ENCODE measurements around the gene TMEM163. TPM values are rescaled to one million over a fixed set of nuclear protein-coding genes. Genes with fewer than 3 reads are reported as not detected.
"Not testable (repeated sequence)": the region's sequence is repeated elsewhere in the genome, so short reads cannot be mapped to it uniquely, and the experiment has no call there.

The TMEM163 gene
- total RNA-seq, 1 donor from 2014 or later = 1.0 TPM

DNA sequence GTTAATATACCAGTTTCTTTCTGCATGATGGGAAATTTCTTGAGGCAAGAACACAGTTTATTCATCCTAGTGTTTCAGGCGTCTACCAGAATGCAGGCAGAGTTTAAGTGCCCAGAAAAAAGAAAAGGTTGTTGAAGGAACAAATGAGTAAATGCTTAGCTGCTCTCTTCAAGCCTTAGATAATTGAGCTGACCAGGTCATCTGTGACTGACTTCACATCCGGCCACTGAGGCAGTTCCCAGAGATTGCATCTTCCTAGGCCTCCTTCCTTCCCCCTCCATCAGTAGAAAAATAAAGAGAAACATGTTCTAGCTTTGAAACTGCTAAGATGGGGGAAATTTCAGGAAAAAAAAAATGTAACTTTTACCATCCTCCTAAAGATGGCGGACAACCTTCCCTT is 9.4 kb upstream of the TMEM163 start:
- TF ChIP-seq, protein P1, sequence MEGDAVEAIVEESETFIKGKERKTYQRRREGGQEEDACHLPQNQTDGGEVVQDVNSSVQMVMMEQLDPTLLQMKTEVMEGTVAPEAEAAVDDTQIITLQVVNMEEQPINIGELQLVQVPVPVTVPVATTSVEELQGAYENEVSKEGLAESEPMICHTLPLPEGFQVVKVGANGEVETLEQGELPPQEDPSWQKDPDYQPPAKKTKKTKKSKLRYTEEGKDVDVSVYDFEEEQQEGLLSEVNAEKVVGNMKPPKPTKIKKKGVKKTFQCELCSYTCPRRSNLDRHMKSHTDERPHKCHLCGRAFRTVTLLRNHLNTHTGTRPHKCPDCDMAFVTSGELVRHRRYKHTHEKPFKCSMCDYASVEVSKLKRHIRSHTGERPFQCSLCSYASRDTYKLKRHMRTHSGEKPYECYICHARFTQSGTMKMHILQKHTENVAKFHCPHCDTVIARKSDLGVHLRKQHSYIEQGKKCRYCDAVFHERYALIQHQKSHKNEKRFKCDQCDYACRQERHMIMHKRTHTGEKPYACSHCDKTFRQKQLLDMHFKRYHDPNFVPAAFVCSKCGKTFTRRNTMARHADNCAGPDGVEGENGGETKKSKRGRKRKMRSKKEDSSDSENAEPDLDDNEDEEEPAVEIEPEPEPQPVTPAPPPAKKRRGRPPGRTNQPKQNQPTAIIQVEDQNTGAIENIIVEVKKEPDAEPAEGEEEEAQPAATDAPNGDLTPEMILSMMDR (conservative IDR thresholded peaks at IDR 0.05) = no peak
- Mint-ChIP-seq H3K36me3 (ENCODE audit: low read depth) (no peaks in the 10 kb centered on the region), H3K27me3 (ENCODE audit: low read depth) (no peaks in the 10 kb centered on the region), H3K4me1 (no peaks in the 10 kb centered on the region), H3K9me3 (peaks cover 7% of the 10 kb centered on the region), H3K27ac (ENCODE audit: unreplicated experiment) (no peak overlapping the region), H3K4me3 (no peak overlapping the region)
- no peak for DNase-seq (ENCODE audit: low read depth, low spot score)

DNA sequence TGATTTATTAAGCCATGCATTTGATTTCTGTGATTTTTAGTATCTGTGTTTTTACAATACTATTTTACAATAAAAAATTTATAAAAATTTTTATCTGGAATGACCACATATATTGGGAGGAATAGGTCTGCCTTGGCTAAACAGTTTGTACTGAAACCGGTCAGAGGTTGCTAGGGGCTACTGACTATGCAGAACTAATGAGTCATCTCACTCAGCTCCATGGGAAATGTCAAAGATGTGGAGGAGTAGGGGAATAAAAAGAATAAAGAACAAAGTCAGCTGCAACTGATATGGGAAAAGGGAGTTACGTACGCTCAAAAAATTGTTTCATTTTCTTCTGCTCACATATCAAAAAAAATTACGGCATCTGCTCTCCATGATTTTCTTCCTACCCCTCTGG is 8.6 kb upstream of the TMEM163 start:
- Mint-ChIP-seq H3K4me3 (no peak overlapping the region), H3K27me3 (ENCODE audit: low read depth) (peaks cover 7% of the 10 kb centered on the region), H3K9me3 (peaks cover 4% of the 10 kb centered on the region), H3K27ac (ENCODE audit: unreplicated experiment) (no peak overlapping the region), H3K36me3 (ENCODE audit: low read depth) (no peaks in the 10 kb centered on the region), H3K4me1 (no peaks in the 10 kb centered on the region)
- TF ChIP-seq, protein P1 (conservative IDR thresholded peaks at IDR 0.05) = no peak
- DNase-seq (ENCODE audit: low read depth, low spot score) = no peak

DNA sequence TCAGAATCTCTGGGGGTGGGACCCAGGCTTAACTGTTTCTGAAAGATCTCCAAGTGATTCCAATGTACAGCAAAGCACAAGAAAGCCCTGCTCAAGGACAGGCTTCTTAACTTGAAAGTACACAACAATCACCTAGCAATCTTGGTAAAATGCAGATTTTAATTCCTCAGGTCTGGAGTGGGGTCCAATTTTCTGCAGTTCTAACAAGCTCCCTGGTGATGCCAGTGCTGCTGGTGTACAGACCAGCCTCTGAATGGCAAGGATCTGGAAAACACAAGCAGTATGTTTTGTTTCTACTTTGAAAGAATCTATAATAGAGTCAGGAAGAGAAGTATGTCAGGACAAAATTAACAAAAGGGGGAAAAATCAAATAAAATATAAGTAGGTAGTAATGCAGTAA is 7.8 kb upstream of the TMEM163 start:
- H3K27me3 Mint-ChIP-seq (ENCODE audit: low read depth) = peaks cover 14% of the 10 kb centered on the region
- no peak overlapping the region for H3K27ac Mint-ChIP-seq (ENCODE audit: unreplicated experiment)
- no peaks in the 10 kb centered on the region for H3K4me1 Mint-ChIP-seq
- peaks cover 4% of the 10 kb centered on the region for H3K9me3 Mint-ChIP-seq
- H3K36me3 Mint-ChIP-seq (ENCODE audit: low read depth) = no peaks in the 10 kb centered on the region
- TF ChIP-seq, protein P1 (conservative IDR thresholded peaks at IDR 0.05) = no peak
- DNase-seq (ENCODE audit: low read depth, low spot score) = no peak
- no peak overlapping the region for H3K4me3 Mint-ChIP-seq

DNA sequence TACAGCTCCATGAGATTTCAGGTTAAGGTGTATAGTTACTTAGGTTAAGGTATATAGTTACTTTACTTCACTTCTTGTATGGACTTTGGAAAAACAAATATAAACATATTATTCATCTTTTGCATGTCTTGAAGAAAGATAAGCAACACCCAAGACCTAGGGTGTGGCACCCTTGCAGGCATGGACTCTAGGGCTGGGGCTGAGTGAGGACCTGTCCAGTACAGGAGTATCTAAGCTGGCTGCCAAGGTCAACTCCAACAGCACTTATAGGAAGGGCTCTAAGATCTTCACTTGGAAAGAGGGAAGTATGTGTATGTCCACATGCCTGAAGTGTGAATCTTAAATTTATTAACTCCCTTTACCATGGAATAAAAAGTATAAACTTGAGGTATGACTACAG is 7.1 kb upstream of the TMEM163 start:
- DNase-seq (ENCODE audit: low read depth, low spot score) = no peak
- Mint-ChIP-seq H3K4me3 (no peak overlapping the region), H3K27ac (ENCODE audit: unreplicated experiment) (no peak overlapping the region), H3K36me3 (ENCODE audit: low read depth) (no peaks in the 10 kb centered on the region), H3K4me1 (no peaks in the 10 kb centered on the region), H3K27me3 (ENCODE audit: low read depth) (peaks cover 22% of the 10 kb centered on the region), H3K9me3 (no peaks in the 10 kb centered on the region)
- TF ChIP-seq, protein P1 (conservative IDR thresholded peaks at IDR 0.05) = no peak

DNA sequence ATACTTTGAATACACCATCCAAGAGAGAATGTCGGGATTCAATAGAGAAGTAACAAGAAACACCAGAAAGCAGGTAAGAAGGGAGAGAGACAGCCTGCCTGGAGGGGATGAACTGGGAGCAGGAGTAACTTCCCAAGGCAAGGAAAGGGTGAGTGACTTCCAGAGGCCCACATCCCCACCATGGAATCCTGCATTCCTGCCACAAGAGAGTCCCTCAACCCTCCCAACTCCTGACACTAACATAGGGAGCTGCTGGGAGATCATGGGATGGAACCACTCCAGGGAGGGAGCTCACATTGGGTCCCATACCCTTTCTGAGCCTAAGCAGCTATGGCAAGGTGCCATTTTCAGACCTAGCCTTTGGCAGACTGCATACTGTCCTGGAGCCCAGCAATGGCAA is 5.5 kb upstream of the TMEM163 start:
- H3K4me1 Mint-ChIP-seq = peaks cover 4% of the 10 kb centered on the region
- H3K9me3 Mint-ChIP-seq = no peaks in the 10 kb centered on the region
- peaks cover 37% of the 10 kb centered on the region for H3K27me3 Mint-ChIP-seq (ENCODE audit: low read depth)
- DNase-seq (ENCODE audit: low read depth, low spot score) = no peak
- TF ChIP-seq, protein P1 (conservative IDR thresholded peaks at IDR 0.05) = no peak
- H3K27ac Mint-ChIP-seq (ENCODE audit: unreplicated experiment) = no peak overlapping the region
- H3K36me3 Mint-ChIP-seq (ENCODE audit: low read depth) = no peaks in the 10 kb centered on the region
- no peak overlapping the region for H3K4me3 Mint-ChIP-seq

DNA sequence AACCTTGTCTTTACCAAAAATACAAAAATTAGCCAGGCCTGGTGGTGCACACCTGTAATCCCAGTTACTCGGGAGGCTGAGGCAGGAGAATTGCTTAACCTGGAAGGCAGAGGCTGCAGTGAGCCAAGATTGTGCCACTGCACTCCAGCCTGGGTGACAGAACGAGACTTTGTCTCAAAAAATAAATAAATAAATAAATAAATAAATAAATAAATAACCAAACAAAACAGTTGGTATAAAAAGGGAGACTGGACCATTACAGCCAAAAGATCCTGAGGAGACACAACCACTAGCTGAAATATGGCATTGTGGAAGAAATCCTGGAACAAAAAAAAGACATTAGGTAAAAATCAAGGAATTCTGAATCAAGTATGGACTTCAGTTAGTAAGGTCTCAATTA is 4.9 kb upstream of the TMEM163 start:
- not testable (repeated sequence) for H3K4me3 Mint-ChIP-seq; H3K9me3 Mint-ChIP-seq; H3K36me3 Mint-ChIP-seq (ENCODE audit: low read depth); H3K4me1 Mint-ChIP-seq; DNase-seq (ENCODE audit: low read depth, low spot score); H3K27ac Mint-ChIP-seq (ENCODE audit: unreplicated experiment)
- H3K27me3 Mint-ChIP-seq (ENCODE audit: low read depth) = peaks cover 39% of the 10 kb centered on the region
